GM18870 (cell line): Measurements from ENCODE around the gene UBE3A.
A peak's percentile ranks its signal among the peaks of the same experiment; 100 is the strongest.

Experiments
- ATAC-seq: cut with Tn5 transposase; IDR thresholded peaks from one replicate; pipeline ENCODE4 v1.9.1; 2021; ENCODE audit warnings: moderate library complexity; ENCODE audit not compliant: unreplicated experiment

Gene UBE3A

GRCh38 chr15:25406846-25407245 lies 32.0 kb downstream of the UBE3A start:
- no peak for ATAC-seq

DNA sequence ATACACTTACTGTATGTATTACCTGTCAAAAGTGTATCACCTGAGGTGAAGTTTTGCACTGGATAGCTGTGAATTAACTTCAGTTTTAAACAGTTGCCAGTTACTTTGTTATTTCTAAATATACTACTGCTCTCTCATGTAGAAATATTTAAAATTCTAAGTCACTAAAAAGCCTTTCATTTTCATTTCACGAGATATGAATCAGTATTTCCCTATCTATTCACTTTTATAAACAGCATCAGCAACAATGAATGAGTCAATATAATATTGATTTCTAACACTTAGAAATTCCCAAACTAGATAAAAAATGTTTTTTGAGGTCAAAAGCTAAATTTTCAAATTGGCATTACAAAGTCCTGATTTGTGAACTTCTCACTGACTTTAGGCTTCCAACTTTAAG lies 32.6 kb downstream of the UBE3A start:
- no peak for ATAC-seq

DNA sequence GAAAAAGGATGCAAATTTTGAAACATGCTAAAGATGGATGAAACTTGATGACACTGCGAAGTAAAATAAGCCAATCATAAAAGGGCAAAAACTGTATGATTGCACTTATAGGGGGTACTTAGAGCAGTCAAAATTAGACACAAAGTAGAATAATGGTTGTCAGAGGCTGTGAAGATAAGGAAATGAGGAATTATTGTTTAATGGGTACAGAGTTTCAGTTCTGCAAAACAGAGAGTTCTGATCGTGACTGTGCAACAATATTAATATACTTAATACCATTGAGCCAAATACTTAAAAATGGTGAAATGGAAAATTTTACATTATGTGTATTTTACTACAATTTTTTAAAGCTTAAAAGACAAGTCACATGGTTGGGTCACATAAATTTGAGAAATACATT lies 35.1 kb downstream of the UBE3A start:
- ATAC-seq = no peak

DNA sequence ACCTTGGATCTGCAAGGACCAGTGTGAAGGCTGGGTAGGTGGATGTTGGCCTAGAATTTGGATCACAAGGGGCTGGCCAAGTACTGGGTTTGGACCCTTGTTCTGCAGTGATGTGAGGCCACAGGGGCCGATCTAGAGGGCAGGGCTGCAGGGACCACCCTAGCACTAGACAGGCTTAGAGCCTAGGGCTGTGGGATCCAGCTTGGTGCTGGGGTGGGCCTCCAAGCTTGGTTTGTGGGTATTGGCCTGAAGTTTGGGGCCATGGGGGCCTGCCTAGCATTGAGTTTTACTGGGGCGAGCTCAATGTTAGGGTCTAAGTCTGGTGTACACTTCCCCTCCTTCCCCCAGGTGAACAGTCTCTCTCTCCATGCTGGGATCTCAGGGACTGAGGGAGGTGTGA lies 36.5 kb downstream of the UBE3A start:
- ATAC-seq = no peak

GRCh38 chr15:25401501-25401900 lies 37.3 kb downstream of the UBE3A start:
- ATAC-seq = no peak

DNA sequence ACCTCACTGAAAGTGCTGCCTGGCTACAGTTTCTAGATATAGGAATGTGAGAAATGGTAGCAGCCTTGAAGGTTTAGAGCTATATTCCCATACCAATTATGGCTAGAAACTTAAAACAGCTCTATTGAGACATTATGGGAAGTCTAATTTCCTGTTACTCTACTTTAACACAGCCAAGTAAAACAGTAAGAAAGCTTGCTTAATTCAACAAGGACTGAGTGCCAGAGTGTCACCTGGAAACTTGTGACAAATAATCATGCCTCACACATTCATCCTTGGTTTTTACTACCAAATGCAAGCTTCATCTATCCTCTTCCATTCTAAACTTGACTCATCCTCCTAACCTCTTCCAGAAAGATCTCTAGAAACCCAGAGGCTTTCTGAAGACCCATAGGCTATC lies 41.7 kb downstream of the UBE3A start:
- no peak for ATAC-seq

DNA sequence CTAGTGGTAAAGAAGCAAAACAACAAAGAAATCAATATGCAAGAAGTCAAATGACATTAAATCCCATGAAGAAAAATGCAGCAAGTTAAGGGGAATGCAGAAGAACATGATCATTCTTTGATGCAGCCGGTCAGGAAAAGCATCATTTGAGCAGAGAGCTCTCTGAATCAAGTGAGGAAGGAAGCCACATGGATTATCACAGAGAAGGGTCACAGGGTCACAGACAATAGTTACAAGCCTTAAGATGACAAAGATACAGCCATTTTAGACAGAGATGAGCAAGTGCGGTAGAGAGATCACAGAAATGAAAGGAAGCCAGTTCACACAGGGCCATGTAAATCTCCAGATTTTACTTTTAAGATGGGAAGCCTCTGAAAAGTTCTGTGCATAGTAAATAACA lies 43.9 kb downstream of the UBE3A start:
- ATAC-seq = no peak

GRCh38 chr15:25392806-25393205 lies 46.0 kb downstream of the UBE3A start:
- no peak for ATAC-seq

GRCh38 chr15:25391971-25392721 lies 46.7 kb downstream of the UBE3A start:
- no peak for ATAC-seq

GRCh38 chr15:25385986-25386385 lies 52.8 kb downstream of the UBE3A start:
- ATAC-seq = no peak

DNA sequence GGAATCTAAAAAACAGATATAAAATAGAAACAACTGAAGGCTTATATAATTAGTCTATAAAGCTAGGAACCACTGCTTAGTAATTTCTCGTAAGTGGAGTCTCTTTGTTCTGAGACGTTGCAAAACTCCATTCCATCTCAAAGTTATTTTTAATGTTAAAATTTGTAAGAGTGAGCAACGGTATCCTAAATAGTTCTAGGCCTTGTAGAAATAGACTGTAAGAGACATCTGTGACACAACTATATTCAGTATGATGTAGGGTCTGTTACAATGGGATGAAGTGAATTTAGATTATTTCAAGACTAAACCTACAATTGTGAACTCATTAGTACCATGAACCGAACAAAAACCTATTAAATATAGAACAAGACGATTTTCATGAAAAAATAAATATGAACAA lies 57.2 kb downstream of the UBE3A start:
- ATAC-seq = no peak

GRCh38 chr15:25378501-25378901 lies 60.3 kb downstream of the UBE3A start:
- ATAC-seq = no peak

DNA sequence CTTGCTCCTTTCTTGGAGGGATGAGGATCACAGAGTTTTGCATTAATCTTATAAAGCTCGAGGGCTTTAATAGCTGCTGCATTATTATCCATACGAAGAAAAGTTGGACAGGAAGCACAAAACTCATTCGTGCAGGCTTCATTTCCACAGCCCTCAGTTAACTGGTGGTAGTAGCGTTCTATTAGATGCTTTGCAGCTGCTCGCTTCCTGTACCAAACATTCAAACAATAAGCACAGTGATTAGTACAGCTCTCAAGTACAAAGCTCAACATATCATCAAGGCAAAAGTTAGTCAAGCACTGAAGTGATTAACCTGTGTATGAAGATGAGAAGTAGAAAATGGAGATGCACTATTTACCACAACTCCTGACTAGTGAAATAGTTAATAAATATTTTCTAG lies 63.3 kb downstream of the UBE3A start:
- ATAC-seq = no peak

- no peak for ATAC-seq
Measured at GRCh38 chr15:25374143-25374542, 64.7 kb downstream of the UBE3A start.

GRCh38 chr15:25372298-25372697 lies 66.5 kb downstream of the UBE3A start:
- no peak for ATAC-seq

GRCh38 chr15:25368850-25369249 lies 70.0 kb downstream of the UBE3A start:
- no peak for ATAC-seq

DNA sequence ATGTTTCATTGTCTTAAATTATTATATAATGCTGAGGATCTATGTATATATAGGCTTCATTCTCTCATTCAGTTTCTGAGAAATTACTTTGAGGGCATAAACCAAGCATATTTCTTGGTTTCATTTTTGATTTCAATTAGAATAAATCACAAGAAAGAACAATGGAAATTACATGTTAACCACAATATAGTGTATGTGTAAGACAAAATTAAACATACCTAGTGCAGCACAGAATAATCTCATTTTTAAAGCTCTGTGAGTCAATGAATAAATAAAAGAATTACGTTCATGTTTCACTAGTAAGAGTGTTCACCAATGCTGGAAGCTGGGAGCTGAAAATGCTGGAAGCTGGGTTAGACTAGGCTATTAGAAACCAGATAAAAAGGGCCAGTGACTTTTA lies 72.8 kb downstream of the UBE3A start:
- ATAC-seq = peak; percentile 56

GRCh38 chr15:25362545-25362944 lies 76.3 kb downstream of the UBE3A start:
- ATAC-seq = no peak

- no peak for ATAC-seq
Measured at GRCh38 chr15:25347707-25348106, 91.1 kb downstream of the UBE3A start.

DNA sequence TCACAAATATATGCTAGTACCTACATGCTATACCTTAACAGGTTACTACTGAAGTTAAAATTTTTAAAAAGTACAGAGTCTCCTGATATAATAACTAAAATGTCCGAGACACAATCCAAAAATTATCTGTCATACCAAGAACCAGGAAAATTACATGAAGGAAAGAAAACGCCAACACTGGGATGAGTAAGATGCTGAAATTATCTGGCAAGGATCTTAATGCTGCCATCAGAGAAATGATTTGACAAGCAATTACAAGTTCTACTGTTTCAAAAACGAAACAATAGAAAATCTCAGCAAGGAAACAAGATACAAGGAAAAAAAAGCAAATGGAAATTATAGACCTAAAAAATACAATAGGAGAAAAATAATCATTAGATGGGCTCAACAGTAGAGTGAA lies 92.5 kb downstream of the UBE3A start:
- no peak for ATAC-seq

DNA sequence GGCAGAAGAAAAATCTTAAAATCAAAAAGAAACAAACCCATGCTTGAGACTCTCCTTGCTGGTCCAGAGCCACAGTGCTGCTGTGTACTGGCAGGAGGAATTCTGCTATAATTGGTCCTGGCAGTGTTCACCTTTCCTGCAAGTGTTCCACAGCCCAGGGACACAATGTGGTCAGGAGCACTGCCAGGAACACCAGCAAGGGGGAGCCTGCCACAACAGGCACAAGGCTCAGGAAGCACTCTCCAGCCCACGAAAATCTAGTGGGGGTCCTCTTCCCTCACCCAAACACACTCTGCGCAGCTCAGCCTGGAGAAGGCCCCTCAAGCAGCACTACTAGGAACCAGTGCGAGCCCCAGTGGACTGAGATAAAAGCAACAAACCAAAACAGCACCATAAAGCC lies 92.9 kb downstream of the UBE3A start:
- ATAC-seq = no peak

- no peak for ATAC-seq
Measured at GRCh38 chr15:25342629-25343028, 96.2 kb downstream of the UBE3A start.

DNA sequence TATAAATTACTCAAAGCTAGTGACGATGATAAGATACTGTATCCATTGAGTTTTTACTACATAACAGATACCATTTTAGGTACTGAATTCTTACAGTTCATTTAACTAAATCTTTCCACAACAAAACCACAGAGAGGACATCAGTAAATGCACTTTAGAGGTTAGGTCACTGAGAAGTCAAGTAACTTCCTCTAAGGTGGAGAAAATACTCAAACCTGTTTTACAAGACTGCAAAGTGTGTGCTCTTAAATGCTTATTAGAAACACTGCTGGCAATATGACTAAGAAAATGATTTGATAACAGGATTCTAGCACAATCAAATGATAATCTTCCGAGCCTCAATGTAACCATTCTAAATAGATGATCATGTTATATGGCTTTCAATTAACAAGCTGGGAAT lies 99.4 kb downstream of the UBE3A start:
- ATAC-seq = no peak
